Osteoblast (primary cell): ENCODE data around the gene OTOA. TPM values are rescaled to one million over a fixed set of nuclear protein-coding genes. Genes with fewer than 3 reads are reported as not detected.

ENCODE experiments used
- DNase-seq: peaks from one replicate; pipeline ENCODE4 v3.0.0; 2011; ENCODE audit warnings: low spot score, mixed read lengths; ENCODE audit not compliant: insufficient read length; ENCODE audit errors: missing footprints
- H2AFZ ChIP-seq: 2 replicates; pipeline ENCODE4 v1.6.0; 2011; ENCODE audit warnings: mild to moderate bottlenecking, low read length
- H3K27ac ChIP-seq: 2 replicates; pipeline ENCODE4 v1.5.1; 2011; ENCODE audit warnings: mild to moderate bottlenecking, low read depth, low read length, moderate library complexity
- H3K27me3 ChIP-seq: 2 replicates; pipeline ENCODE4 v1.6.0; 2012; ENCODE audit warnings: mild to moderate bottlenecking, control low read depth, inconsistent platforms, low read length, moderate library complexity; ENCODE audit not compliant: insufficient read depth
- H3K36me3 ChIP-seq: 2 replicates; pipeline ENCODE4 v1.5.1; 2011; ENCODE audit warnings: mild to moderate bottlenecking, low read length, control low read depth, moderate library complexity; ENCODE audit not compliant: insufficient read depth
- H3K4me1 ChIP-seq: 2 replicates; pipeline ENCODE4 v1.5.1; 2011; ENCODE audit warnings: mild to moderate bottlenecking, low read length, control low read depth, moderate library complexity; ENCODE audit not compliant: insufficient read depth
- H3K4me2 ChIP-seq: 2 replicates; pipeline ENCODE4 v1.6.0; 2011; ENCODE audit warnings: mild to moderate bottlenecking, low read length; ENCODE audit not compliant: insufficient read depth
- H3K4me3 ChIP-seq: fragments of 200-600 bp; sonication (generic); 3 replicates; pipeline ENCODE4 v1.5.1; 2012; ENCODE audit warnings: mild to moderate bottlenecking, low read length, inconsistent platforms; ENCODE audit not compliant: insufficient read depth
- H3K79me2 ChIP-seq: 2 replicates; pipeline ENCODE4 v1.6.0; 2012; ENCODE audit warnings: mild to moderate bottlenecking, low read length, control low read depth, inconsistent platforms; ENCODE audit not compliant: insufficient read depth
- H3K9me3 ChIP-seq: 2 replicates; pipeline ENCODE4 v1.5.1; 2011; ENCODE audit warnings: low read depth, low read length, control low read depth
- H4K20me1 ChIP-seq: 2 replicates; pipeline ENCODE4 v1.6.0; 2012; ENCODE audit warnings: mild to moderate bottlenecking, low read length, control low read depth; ENCODE audit not compliant: insufficient read depth
- CTCF ChIP-seq: IDR thresholded peaks from 2 replicates; pipeline ENCODE4 v1.5.1; 2011; ENCODE audit warnings: mild to moderate bottlenecking, low read depth, low read length, moderate library complexity; ENCODE audit errors: extremely low read depth
- total RNA-seq: library from RNA; depleted of rRNA; stranded (reverse); fragments of >200 nt; gene quantifications from 2 replicates; pipeline ENCODE4 v1.2.3, GENCODE V29; 2012

Gene OTOA
- total RNA-seq, 1 donor = under 0.01 TPM

GRCh38 chr16:21643785-21644184, 20.0 kb upstream of the OTOA start:
- Histone ChIP-seq H3K27ac (no peak overlapping the region), H2AFZ (no peak overlapping the region), H3K36me3 (no peaks in the 10 kb centered on the region), H3K4me1 (peaks cover 29% of the 10 kb centered on the region), H3K4me3 (no peak overlapping the region), H3K27me3 (no peaks in the 10 kb centered on the region), H3K9me3 (no peaks in the 10 kb centered on the region), H3K79me2 (peaks cover 74% of the 10 kb centered on the region), H3K4me2 (no peak overlapping the region), H4K20me1 (peaks cover 6% of the 10 kb centered on the region)
- no peak for DNase-seq
- TF ChIP-seq CTCF = no peak

GRCh38 chr16:21644674-21645073, 19.1 kb upstream of the OTOA start:
- Histone ChIP-seq H4K20me1 (peaks cover 6% of the 10 kb centered on the region), H3K9me3 (no peaks in the 10 kb centered on the region), H3K27me3 (no peaks in the 10 kb centered on the region), H3K4me1 (peaks cover 21% of the 10 kb centered on the region), H3K4me3 (no peak overlapping the region), H3K4me2 (peak overlapping the region; percentile 78), H3K36me3 (no peaks in the 10 kb centered on the region), H2AFZ (no peak overlapping the region), H3K79me2 (peaks cover 75% of the 10 kb centered on the region), H3K27ac (peak overlapping the region; percentile 57)
- DNase-seq = no peak
- no peak for TF ChIP-seq CTCF

- Histone ChIP-seq H3K27me3 (no peaks in the 10 kb centered on the region), H2AFZ (no peak overlapping the region), H3K79me2 (peaks cover 73% of the 10 kb centered on the region), H3K27ac (peak overlapping the region; percentile 57), H3K9me3 (no peaks in the 10 kb centered on the region), H3K4me2 (peak overlapping the region; percentile 78), H3K36me3 (no peaks in the 10 kb centered on the region), H3K4me3 (peak overlapping the region; percentile 47), H3K4me1 (peaks cover 20% of the 10 kb centered on the region), H4K20me1 (peaks cover 6% of the 10 kb centered on the region)
- TF ChIP-seq CTCF = no peak
- DNase-seq = no peak
Observed at GRCh38 chr16:21645261-21645721, 18.5 kb upstream of the OTOA start.

- DNase-seq = no peak
Observed at GRCh38 chr16:21646091-21646490, 17.7 kb upstream of the OTOA start.

More at GRCh38 chr16:21646091-21646490, 17.7 kb upstream of the OTOA start:
- Histone ChIP-seq H3K9me3 (no peaks in the 10 kb centered on the region), H3K4me1 (peaks cover 15% of the 10 kb centered on the region), H3K4me2 (peak overlapping the region; percentile 78), H4K20me1 (peaks cover 3% of the 10 kb centered on the region), H3K4me3 (peak overlapping the region; percentile 47), H3K27ac (peak overlapping the region; percentile 57), H2AFZ (no peak overlapping the region), H3K79me2 (peaks cover 72% of the 10 kb centered on the region), H3K36me3 (no peaks in the 10 kb centered on the region), H3K27me3 (no peaks in the 10 kb centered on the region)
- TF ChIP-seq CTCF = no peak
